OCI-LY1 (cell line): ENCODE measurements around the gene GPX3.

Experiments used
- EZH2 ChIP-seq: fragments of 200-600 bp; sonication (generic), shearing (Covaris generic); IDR thresholded peaks from 2 replicates; pipeline ENCODE4 v1.8.0; 2017; ENCODE audit warnings: borderline replicate concordance, mixed run types, mild to moderate bottlenecking, antibody characterized with exemption, low read length, moderate library complexity, mixed read lengths
- TF ChIP-seq, protein P1 (sequence below): fragments of 200-600 bp; sonication (generic), shearing (Covaris generic); IDR thresholded peaks from 2 replicates; pipeline ENCODE4 v1.5.1; 2017; ENCODE audit warnings: mild to moderate bottlenecking, antibody characterized with exemption, low read length, moderate library complexity, mixed read lengths

DNA sequence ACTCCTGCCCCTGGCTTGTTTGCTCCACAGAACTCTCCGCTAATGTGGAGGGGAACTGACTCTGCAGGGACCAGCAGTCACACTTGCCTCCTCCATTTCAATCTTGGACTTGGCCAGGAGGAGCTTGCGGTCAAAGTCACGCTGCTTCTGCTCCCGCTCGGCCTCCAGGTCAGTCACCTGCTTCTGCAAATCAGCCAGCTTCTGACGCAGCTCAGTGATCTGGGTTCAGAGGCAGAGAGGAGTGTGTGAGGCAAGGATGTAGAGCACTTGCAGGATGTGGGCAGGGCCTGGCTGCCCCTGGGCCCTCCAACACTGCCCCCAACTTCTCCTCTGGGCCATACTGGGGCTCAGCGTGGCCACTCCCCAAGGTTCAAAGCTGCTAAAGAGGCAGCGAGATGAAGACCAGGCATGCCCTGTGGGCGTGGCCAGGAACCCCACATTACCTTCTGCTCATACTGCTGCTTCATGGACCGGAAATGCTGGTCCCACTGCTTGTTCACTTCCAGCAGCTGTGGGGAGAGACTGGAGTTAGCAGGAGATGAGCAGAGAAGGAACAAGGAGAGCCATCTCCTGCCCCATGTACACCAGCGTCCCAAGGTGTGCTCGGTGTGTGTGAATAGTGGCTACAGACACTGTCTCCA lies 22.2 kb downstream of the GPX3 start:
- TF ChIP-seq, protein P1, sequence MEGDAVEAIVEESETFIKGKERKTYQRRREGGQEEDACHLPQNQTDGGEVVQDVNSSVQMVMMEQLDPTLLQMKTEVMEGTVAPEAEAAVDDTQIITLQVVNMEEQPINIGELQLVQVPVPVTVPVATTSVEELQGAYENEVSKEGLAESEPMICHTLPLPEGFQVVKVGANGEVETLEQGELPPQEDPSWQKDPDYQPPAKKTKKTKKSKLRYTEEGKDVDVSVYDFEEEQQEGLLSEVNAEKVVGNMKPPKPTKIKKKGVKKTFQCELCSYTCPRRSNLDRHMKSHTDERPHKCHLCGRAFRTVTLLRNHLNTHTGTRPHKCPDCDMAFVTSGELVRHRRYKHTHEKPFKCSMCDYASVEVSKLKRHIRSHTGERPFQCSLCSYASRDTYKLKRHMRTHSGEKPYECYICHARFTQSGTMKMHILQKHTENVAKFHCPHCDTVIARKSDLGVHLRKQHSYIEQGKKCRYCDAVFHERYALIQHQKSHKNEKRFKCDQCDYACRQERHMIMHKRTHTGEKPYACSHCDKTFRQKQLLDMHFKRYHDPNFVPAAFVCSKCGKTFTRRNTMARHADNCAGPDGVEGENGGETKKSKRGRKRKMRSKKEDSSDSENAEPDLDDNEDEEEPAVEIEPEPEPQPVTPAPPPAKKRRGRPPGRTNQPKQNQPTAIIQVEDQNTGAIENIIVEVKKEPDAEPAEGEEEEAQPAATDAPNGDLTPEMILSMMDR, result no peak
- no peak for TF ChIP-seq EZH2
